SH-SY5Y (cell line): ENCODE data around the gene ELOVL7.

Experiments
- GATA2 ChIP-seq: IDR thresholded peaks from 2 replicates; pipeline ENCODE4 v1.6.1; 2011; ENCODE audit warnings: mild to moderate bottlenecking, low read depth, low read length
- GATA3 ChIP-seq: IDR thresholded peaks from 2 replicates; pipeline ENCODE4 v1.6.1; 2011; ENCODE audit warnings: low read depth, mild to moderate bottlenecking, low read length, moderate library complexity

ELOVL7 gene

GRCh38 chr5:60820593-60821487 lies 23.2 kb downstream of the ELOVL7 start:
- TF ChIP-seq GATA2: no peak
- no peak for TF ChIP-seq GATA3

GRCh38 chr5:60814498-60814897 lies 29.6 kb downstream of the ELOVL7 start:
- TF ChIP-seq GATA2: no peak
- no peak for TF ChIP-seq GATA3

- TF ChIP-seq GATA3 (no peak), GATA2 (no peak)
These were observed 31.6 kb downstream of the ELOVL7 start for GRCh38 chr5:60812426-60812825.

- TF ChIP-seq GATA2: no peak
- no peak for TF ChIP-seq GATA3
These were observed 33.0 kb downstream of the ELOVL7 start for GRCh38 chr5:60811105-60811504.

GRCh38 chr5:60810438-60811085 lies 33.5 kb downstream of the ELOVL7 start:
- TF ChIP-seq GATA2 (no peak), GATA3 (no peak)

- TF ChIP-seq GATA2 (no peak), GATA3 (no peak)
These were observed 34.1 kb downstream of the ELOVL7 start for GRCh38 chr5:60809891-60810425.

- TF ChIP-seq GATA2 (no peak), GATA3 (no peak)
These were observed 37.4 kb downstream of the ELOVL7 start for GRCh38 chr5:60806591-60807243.

- TF ChIP-seq GATA3 (no peak), GATA2 (no peak)
These were observed 38.6 kb downstream of the ELOVL7 start for GRCh38 chr5:60805463-60805862.

GRCh38 chr5:60803712-60804111 lies 40.4 kb downstream of the ELOVL7 start:
- TF ChIP-seq GATA3: no peak

GRCh38 chr5:60802986-60803385 lies 41.1 kb downstream of the ELOVL7 start:
- TF ChIP-seq GATA3 (no peak), GATA2 (no peak)

GRCh38 chr5:60802226-60802625 lies 41.8 kb downstream of the ELOVL7 start:
- TF ChIP-seq GATA3 (no peak), GATA2 (no peak)

GRCh38 chr5:60797482-60798153 lies 46.5 kb downstream of the ELOVL7 start:
- TF ChIP-seq GATA2 (no peak), GATA3 (no peak)

GRCh38 chr5:60794691-60795090 lies 49.4 kb downstream of the ELOVL7 start:
- TF ChIP-seq GATA2 (no peak), GATA3 (no peak)

GRCh38 chr5:60792438-60792837 lies 51.6 kb downstream of the ELOVL7 start:
- TF ChIP-seq GATA2 (no peak), GATA3 (no peak)
